HEK293T (cell line): Measurements from ENCODE around the gene MYO18A.

Source experiments
- CTCF ChIA-PET: fragments of 350-600 bp; formaldehyde crosslinking; extraction: SDS; loops from one replicate; lab custom pipeline; 2021; ENCODE audit warnings: antibody characterized with exemption, inconsistent platforms; lab: Yijun Ruan, JAX
- POLR2A ChIA-PET: fragments of 350-600 bp; formaldehyde crosslinking; extraction: SDS; loops from one replicate; lab custom pipeline; 2020; ENCODE audit warnings: antibody characterized with exemption, inconsistent platforms; lab: Yijun Ruan, JAX
- DNase-seq: peaks from one replicate; pipeline ENCODE4 v3.0.0; 2012; ENCODE audit warnings: mixed read lengths; ENCODE audit errors: extremely low spot score
- ARNT ChIP-seq: fragments of 450-650 bp; IDR thresholded peaks from 2 replicates; pipeline ENCODE4 v1.6.1; 2017; ENCODE audit warnings: mild to moderate bottlenecking
- BHLHE40 ChIP-seq: fragments of 450-650 bp; IDR thresholded peaks from 2 replicates; pipeline ENCODE4 v1.6.1; 2016; ENCODE audit warnings: mild to moderate bottlenecking, moderate library complexity, borderline replicate concordance
- CTBP1 ChIP-seq: fragments of 450-650 bp; IDR thresholded peaks from 2 replicates; pipeline ENCODE4 v1.6.1; 2016; ENCODE audit warnings: borderline replicate concordance
- ELF4 ChIP-seq: fragments of 450-650 bp; IDR thresholded peaks from 2 replicates; pipeline ENCODE4 v1.6.1; 2017; ENCODE audit warnings: antibody characterized with exemption
- FOXA1 ChIP-seq: fragments of 450-650 bp; IDR thresholded peaks from 2 replicates; pipeline ENCODE4 v1.6.1; 2016; ENCODE audit warnings: mild to moderate bottlenecking
- FOXK2 ChIP-seq: fragments of 450-650 bp; IDR thresholded peaks from 2 replicates; pipeline ENCODE4 v1.6.1; 2016; ENCODE audit warnings: mild to moderate bottlenecking
- FOXM1 ChIP-seq: fragments of 450-650 bp; IDR thresholded peaks from 2 replicates; pipeline ENCODE4 v1.6.1; 2017; ENCODE audit warnings: mild to moderate bottlenecking, borderline replicate concordance
- HDGF ChIP-seq: fragments of 450-650 bp; IDR thresholded peaks from 2 replicates; pipeline ENCODE4 v1.6.1; 2017; ENCODE audit warnings: antibody characterized with exemption, borderline replicate concordance
- L3MBTL2 ChIP-seq: fragments of 450-650 bp; conservative IDR thresholded peaks from 2 replicates; pipeline ENCODE4 v1.6.1; 2016; ENCODE audit warnings: mild to moderate bottlenecking
- LEF1 ChIP-seq: fragments of 450-650 bp; IDR thresholded peaks from 2 replicates; pipeline ENCODE4 v1.6.1; 2017; ENCODE audit warnings: mild to moderate bottlenecking, borderline replicate concordance
- NFRKB ChIP-seq: fragments of 450-650 bp; IDR thresholded peaks from 2 replicates; pipeline ENCODE4 v1.6.1; 2016; ENCODE audit warnings: mild to moderate bottlenecking, moderate library complexity
- SP1 ChIP-seq: fragments of 450-650 bp; IDR thresholded peaks from 2 replicates; pipeline ENCODE4 v1.6.1; 2017
- SUZ12 ChIP-seq: fragments of 450-650 bp; IDR thresholded peaks from 2 replicates; pipeline ENCODE4 v1.6.1; 2016; ENCODE audit warnings: mild to moderate bottlenecking
- TARDBP ChIP-seq: fragments of 450-650 bp; IDR thresholded peaks from 2 replicates; pipeline ENCODE4 v1.6.1; 2016
- ZNF384 ChIP-seq: fragments of 450-650 bp; IDR thresholded peaks from 2 replicates; pipeline ENCODE4 v1.6.1; 2016
- TF ChIP-seq, protein P1 (sequence below): fragments of 450-650 bp; IDR thresholded peaks from 2 replicates; pipeline ENCODE4 v1.6.1; 2016

MYO18A gene

DNA sequence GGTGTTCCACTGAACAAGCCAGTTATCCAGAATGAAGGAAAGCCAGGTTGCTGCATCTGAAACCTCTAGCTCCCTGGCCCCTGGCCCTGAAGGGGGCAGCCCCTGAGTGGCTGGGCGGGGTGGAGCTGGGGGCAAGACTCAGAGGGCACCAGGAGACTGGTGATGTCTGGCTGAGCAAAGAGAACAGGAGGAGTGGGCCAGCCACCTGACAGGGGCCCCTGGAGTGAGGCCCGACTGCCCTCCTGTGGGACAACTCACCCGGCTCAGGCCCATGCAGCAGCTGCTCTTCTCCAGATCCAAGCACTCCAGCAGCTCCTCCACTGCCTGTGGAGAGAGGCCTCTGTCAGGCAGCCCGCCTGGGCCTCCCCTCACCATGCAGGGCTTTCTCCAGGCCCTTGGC is 76.9 kb downstream of the MYO18A start:
- no peak for DNase-seq
- ChIA-PET POLR2A (no interaction called here), CTCF (interaction anchor here (1.7 kb wide), 1 partner anchor 138 kb away, joined by 4 read pairs; no protein-coding TSS in a partner anchor)
- no peak for TF ChIP-seq CTBP1
- no peak for TF ChIP-seq FOXA1
- no peak for TF ChIP-seq FOXK2
- no peak for TF ChIP-seq FOXM1
- no peak for TF ChIP-seq SUZ12
- no peak for TF ChIP-seq ELF4
- TF ChIP-seq BHLHE40: no peak
- no peak for TF ChIP-seq L3MBTL2
- TF ChIP-seq NFRKB: no peak
- no peak for TF ChIP-seq TARDBP
- TF ChIP-seq, protein P1, sequence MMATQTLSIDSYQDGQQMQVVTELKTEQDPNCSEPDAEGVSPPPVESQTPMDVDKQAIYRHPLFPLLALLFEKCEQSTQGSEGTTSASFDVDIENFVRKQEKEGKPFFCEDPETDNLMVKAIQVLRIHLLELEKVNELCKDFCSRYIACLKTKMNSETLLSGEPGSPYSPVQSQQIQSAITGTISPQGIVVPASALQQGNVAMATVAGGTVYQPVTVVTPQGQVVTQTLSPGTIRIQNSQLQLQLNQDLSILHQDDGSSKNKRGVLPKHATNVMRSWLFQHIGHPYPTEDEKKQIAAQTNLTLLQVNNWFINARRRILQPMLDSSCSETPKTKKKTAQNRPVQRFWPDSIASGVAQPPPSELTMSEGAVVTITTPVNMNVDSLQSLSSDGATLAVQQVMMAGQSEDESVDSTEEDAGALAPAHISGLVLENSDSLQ: no peak
- TF ChIP-seq SP1: no peak
- TF ChIP-seq ARNT: no peak
- TF ChIP-seq ZNF384: no peak
- no peak for TF ChIP-seq HDGF
- TF ChIP-seq LEF1: no peak

DNA sequence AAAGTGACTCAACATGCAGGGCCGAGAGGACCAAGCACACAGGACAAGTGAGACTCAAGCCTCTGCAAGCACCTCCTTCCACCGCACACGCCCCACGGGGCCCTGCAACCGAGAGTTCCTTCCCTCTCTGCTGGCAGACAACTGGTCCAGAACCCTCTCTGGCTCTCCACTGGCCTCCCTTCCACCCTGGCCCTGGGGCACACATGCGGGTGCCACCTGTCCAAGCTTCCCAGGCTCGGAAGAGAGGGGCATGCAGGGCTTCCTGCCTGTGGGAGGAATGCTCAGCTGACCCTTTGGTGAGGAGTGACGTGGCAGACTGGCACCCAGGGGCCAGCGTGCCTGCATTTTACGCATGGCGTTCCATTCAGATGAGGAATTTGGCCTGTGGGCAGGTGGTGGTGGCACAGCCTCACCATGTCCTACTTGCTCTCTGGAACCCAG is 77.4 kb downstream of the MYO18A start:
- no peak for DNase-seq
- TF ChIP-seq LEF1: no peak
- TF ChIP-seq FOXM1: no peak
- no peak for TF ChIP-seq ARNT
- TF ChIP-seq TARDBP: no peak
- POLR2A ChIA-PET: no interaction called here
- CTCF ChIA-PET: interaction anchor here (0.6 to 1.7 kb wide), 2 partner anchors 137 to 506 kb away, joined by 3 to 4 read pairs; no protein-coding TSS in a partner anchor

DNA sequence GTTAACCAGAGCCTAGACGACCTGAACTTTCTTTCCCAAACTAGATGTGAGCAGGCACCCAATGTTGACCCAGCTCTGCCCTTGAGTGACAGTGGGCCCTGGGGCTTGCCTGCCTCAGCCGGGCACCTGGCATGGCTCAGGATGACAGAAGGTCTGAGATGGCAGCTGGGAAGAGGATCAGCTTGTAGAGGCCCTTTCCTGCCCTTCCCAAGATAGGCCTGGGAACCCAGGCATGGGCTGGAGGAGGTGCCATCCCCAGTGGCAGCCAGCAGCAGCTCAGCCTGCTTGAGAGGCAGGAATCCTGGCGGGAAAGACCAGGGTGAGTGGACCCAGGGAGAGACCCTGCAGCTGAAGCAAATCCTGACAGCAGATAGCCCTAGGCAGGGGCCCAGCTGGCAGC is 78.2 kb downstream of the MYO18A start:
- ChIA-PET CTCF (interaction anchor here (0.6 to 1.7 kb wide), 5 partner anchors 10 to 506 kb away, joined by 3 to 9 read pairs (median 3); no protein-coding TSS in a partner anchor), POLR2A (no interaction called here)
- no peak for DNase-seq
- TF ChIP-seq L3MBTL2 (no peak), BHLHE40 (no peak)

DNA sequence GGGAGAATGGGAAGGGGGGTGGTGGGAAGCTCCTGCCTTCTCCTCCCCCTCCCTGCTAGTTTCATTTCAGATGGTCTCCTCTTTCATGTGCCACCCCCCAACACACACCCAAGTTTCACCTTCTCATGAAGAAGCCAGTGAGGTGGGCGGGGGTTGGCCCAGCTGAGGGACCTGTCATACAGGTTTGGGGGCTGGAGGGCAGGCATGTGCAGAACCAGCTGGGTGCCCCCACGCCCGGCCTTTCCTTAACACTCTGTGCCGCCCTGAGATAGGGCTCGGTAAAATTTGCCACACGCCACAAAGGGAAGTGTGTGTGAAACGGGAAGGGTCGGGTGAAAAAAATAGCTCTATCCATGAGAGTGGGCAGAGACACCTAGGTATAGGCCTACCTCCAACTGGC is 79.9 kb downstream of the MYO18A start:
- CTCF ChIA-PET: interaction anchor here (1.0 to 1.7 kb wide), 3 partner anchors 11 to 135 kb away, joined by 5 to 9 read pairs (median 6); no protein-coding TSS in a partner anchor
- no peak for TF ChIP-seq CTBP1
- TF ChIP-seq HDGF: no peak
- POLR2A ChIA-PET: no interaction called here
- no peak for DNase-seq

DNA sequence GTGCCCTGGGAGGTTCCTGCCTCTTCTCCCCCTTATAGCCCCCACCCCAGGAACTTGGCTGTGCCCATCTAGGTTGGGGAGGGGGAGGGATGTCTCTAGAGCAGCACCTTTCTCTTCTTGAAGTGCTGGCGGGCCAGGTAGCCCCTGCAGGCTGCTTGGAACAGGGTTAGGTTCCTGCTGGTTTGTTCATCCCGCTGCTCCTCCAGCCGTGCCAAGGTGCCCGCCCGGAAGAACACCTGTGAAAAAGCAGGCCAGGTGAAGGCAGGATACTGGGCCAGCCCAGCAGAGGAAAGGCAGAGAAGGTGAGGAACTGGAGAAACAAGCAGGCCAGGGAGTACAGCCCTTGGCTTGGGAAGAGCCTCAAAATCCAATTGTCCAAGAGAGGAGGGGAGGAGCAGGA is 80.7 kb downstream of the MYO18A start:
- DNase-seq: no peak
- CTCF ChIA-PET: no interaction called here
- TF ChIP-seq BHLHE40: no peak
- TF ChIP-seq NFRKB: no peak
- TF ChIP-seq FOXM1: no peak
- no peak for TF ChIP-seq L3MBTL2
- no peak for TF ChIP-seq FOXK2
- no peak for TF ChIP-seq ELF4
- TF ChIP-seq ARNT: no peak
- no peak for TF ChIP-seq HDGF
- TF ChIP-seq ZNF384: no peak
- POLR2A ChIA-PET: no interaction called here

DNA sequence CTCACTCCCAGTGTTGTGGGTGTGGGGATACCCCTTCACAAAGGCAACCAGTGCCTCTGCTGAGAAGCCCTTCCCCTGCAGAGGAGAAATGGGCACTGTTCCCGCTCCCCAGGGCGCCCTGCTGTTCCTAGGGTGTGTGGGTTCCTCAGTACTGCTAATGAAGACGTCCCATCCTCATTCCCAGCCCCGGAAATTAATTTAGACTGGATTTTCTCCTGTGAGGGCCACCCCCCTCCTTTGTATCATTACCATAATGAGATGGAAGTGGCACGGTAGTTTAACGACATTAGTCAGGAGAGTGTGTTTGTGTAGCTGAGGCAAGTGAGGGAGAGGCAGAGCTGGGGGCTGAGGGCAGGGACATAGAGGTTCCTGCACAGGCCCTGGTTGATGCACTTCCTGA is 84.1 kb downstream of the MYO18A start:
- DNase-seq: no peak
- CTCF ChIA-PET: no interaction called here
- POLR2A ChIA-PET: no interaction called here
- TF ChIP-seq, protein P1: no peak
- TF ChIP-seq SP1: no peak
- no peak for TF ChIP-seq FOXK2
- TF ChIP-seq L3MBTL2: no peak
- no peak for TF ChIP-seq SUZ12
- TF ChIP-seq TARDBP: no peak
- no peak for TF ChIP-seq NFRKB
- TF ChIP-seq HDGF: no peak

DNA sequence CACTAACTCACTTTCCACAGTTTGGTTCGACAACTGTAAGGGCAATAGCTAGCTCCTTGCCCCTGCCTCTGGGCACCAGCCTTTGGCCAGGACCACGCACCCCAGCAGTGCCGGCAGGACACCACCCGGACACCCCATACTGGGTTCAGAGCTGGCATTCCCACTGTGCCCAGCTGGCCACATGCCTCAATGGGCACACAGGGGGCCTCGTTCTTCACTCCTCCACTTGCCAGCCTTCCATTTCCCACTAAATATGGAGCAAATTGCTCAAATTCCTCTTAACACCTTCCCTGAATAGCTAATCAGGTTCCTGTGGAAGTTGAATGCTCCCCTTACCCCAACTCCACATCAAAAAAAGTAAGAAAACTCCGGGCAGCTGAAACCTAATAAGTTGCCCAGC is 84.8 kb downstream of the MYO18A start:
- DNase-seq: no peak
- ChIA-PET POLR2A (no interaction called here), CTCF (no interaction called here)
- TF ChIP-seq TARDBP: no peak
- no peak for TF ChIP-seq HDGF
- TF ChIP-seq SUZ12: no peak
- no peak for TF ChIP-seq SP1
- TF ChIP-seq CTBP1: no peak
- no peak for TF ChIP-seq ELF4
- TF ChIP-seq ARNT: no peak
- no peak for TF ChIP-seq FOXK2
- TF ChIP-seq NFRKB: no peak
- no peak for TF ChIP-seq L3MBTL2
- no peak for TF ChIP-seq ZNF384
- no peak for TF ChIP-seq LEF1
- no peak for TF ChIP-seq FOXA1
